ENCODE results near the gene ANKEF1. TPM values are rescaled to one million over a fixed set of nuclear protein-coding genes. Genes with fewer than 3 reads are reported as not detected.
"Not testable (repeated sequence)": the region's sequence is repeated elsewhere in the genome, so short reads cannot be mapped to it uniquely, and the experiment has no call there.

The ANKEF1 gene
- 1 to 10 TPM in 8 of 12 donors, under 1 TPM in 2, not detected in 2; 0.98 to 3.2 (median 1.3) TPM for polyA plus RNA-seq (ENCODE audit: insufficient read length in 12 of 12)
- long read RNA-seq, donor 1: 0 reads
- long read RNA-seq, donor 2: 0 reads
- long read RNA-seq, donor 3: 0 reads
- long read RNA-seq, donor 4: 0 reads
- long read RNA-seq, donor 5: 0 reads
- long read RNA-seq, donor 6: 0 reads
- long read RNA-seq, donor 7: 0 reads
- long read RNA-seq, donor 8: 0 reads
- long read RNA-seq, donor 9: 0 reads
- long read RNA-seq, donor 10: 0 reads
- long read RNA-seq, donor 11: 0 reads

DNA sequence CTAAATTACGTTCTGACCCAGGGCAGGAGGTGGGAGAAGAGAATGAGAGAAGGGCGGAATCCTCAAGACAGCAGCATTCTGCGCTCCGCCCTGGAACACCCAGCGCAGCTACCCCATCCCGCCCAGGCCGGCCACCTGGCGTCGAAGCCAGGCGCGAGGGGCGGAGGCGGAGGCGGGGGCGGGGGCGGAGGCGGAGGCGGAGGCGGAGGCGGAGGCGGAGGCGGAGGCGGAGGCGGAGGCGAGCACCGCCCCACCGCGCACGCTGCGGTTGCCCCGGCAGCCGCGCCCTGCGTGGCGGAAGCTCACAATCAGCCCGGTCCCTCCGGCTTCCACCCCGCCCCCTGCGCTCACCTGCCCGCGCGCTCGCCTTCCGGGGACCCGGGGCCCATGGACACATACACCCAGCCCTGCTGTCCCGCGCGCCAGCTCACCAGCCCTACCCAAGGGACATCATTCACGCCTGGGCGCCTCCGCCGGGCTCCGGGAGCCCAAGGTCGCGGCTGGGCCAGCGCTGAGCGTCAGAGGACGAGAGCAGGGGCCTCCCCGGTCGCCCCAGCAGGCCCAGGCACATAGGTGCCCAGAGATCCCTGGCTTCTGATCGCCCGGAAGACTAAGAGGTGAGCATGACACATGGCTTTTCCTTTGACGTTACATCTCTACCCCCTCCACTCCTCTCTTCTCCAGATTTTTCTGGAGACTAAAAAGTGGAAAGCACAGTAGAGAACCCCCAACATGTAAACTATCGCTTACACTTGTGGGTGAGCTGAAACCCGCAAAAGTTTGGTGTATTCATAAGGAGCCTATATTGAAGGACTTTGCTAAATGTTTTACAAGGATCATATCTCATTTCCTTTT lies at the start of gene ANKEF1:
Gene ANKEF1 (plus strand): TSS at position 271 of the 855 bp plus-strand sequence. CDS start 3,315 bp downstream, outside the sequence.
- peak; percentile 31 for DNase-seq

- no peak for DNase-seq
These were observed 49.5 kb upstream of the ANKEF1 start for GRCh38 chr20:9985281-9985680.

- DNase-seq: no peak
These were observed 49.0 kb upstream of the ANKEF1 start for GRCh38 chr20:9985773-9986172.

DNA sequence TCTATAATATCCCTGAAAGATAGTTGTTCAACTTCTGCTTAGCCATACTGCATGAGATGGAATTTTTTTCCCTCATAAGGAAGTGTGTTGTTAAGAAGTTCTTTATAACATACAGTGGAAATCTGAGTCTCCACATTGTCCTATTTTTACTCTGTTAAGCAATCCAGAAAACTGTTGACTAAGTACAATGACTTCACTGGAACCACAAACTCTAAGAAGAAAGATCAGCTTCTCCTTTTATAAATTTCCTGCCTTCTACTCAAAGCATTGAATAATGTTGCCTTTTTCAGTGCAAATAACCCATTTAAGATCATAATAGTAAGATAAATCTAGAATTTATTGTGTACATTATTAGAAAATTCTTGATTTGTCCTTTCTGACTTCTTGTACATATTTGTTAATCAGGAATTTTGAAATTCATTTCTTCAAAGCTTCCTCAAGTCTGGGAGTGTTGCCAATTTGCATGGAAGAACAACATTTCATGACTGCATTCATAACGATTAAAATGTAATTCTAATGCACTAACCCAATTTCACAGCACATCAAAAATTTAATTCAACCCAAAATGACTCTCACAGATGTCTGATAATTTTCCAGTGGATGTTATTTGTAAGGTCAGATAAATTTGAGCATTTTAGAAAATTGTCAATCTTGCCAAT lies 45.6 kb upstream of the ANKEF1 start:
- DNase-seq: peak; percentile 32

DNA sequence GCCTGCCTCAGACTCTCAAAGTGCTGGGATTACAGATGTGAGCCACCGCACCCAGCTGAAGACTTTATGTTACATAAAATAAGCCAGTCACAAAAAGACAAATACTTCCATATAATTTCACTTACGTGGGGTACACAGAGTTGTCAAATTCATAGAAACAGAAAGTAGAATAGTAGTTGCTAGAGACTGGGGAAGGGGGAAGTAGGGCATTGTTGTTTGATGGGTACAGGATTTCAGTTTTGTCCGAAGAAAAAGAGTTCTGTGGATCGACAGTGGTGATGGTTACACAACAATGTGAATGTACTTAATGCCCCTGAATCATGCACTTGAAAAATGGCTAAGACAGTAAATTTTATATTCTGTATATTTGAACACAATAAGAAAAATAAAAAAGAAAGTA lies 41.6 kb upstream of the ANKEF1 start:
- no peak for DNase-seq

GRCh38 chr20:9994676-9995075 lies 40.1 kb upstream of the ANKEF1 start:
- no peak for DNase-seq

- no peak for DNase-seq
These were observed 39.1 kb upstream of the ANKEF1 start for GRCh38 chr20:9995510-9996272.

- no peak for DNase-seq
These were observed 37.8 kb upstream of the ANKEF1 start for GRCh38 chr20:9996944-9997343.

GRCh38 chr20:9999645-10000044 lies 35.1 kb upstream of the ANKEF1 start:
- DNase-seq: no peak

DNA sequence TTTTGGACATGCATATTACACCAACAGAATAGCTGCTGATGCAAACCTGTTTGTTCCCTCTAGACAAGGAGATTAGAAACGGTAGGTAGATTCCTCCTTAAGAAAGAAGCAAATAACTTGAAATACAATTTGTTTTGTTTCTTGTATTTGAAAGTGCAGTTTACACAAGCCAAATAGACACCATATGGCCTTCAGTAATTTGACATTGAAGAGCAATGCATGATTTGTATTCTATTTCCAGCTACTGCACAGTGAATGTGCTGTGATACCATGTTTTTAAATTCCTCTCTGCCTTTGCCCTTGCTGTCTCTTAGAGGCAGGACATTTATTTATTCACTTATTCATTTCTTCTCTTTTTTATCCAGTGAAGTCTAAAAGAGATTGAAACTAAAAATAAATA lies 31.9 kb upstream of the ANKEF1 start:
- no peak for DNase-seq

- DNase-seq: no peak
These were observed 29.9 kb upstream of the ANKEF1 start for GRCh38 chr20:10004900-10005299.

GRCh38 chr20:10005885-10006284 lies 28.9 kb upstream of the ANKEF1 start:
- DNase-seq: no peak

DNA sequence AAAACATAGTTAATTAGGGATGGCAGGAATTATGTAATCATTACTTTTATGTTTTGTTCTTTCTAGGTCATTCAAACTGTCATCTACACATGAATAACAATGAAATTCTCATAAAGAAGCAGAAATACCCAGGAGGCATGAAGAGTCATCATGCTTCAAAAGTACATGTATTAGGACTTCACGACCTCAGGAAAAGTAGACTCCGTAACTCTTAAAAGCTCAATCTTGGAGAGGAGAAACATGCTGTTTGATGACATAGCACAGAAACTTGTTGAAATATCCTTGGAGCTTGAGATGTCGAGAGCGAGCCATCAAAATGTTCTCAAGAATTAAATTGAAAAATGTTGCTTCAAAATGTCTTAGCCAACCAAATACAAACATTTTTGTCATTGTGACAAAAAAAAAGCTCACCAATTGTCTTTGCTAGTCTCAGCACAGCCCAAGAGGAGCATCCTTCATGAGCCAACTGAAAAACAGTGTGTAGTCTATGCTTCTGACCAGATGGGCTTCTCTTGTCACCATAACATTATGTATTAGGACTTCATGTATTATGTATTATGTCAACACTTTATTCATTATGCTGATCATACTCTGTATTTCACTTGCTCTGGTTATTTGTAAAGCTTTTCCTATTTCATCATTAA lies 28.2 kb upstream of the ANKEF1 start:
- no peak for DNase-seq

- DNase-seq: no peak
These were observed 27.6 kb upstream of the ANKEF1 start for GRCh38 chr20:10007158-10007557.

DNA sequence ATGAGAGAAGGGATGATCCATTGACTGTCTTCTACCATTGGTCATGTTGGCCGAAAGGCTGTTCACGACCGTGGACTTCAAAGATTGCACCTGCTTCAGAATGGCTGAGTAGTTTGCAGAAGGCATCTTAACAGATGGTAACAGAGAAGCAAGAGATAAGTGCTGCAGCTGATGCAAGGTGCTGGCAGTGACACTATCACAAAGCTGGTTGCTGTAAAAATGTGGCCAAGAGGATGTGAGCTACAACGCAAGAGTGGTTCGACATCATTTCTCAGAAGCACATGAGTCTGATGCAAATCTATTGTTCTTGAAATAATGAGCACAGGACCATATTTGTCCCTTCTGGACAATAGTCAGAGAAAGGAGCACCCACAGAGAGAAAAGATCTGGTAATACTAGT lies 27.0 kb upstream of the ANKEF1 start:
- DNase-seq: no peak

DNA sequence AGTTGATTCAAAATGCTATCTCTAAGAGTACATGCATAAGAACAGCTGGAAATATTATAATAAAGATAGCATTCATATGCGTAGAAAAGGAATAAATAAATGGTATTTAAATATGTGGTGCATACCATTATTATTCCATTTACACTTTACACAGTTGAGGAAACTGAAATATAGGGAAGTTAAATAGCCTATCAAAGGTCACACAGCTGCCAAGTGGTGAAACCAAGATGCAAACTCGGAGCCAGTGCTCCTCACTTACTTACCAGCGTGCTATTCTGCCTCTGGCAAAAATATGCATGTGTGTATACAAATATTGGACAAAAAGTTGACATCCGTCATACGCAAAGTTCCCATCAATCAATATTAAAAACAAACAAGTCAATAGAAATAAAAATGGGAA lies 22.3 kb upstream of the ANKEF1 start:
- DNase-seq: no peak

DNA sequence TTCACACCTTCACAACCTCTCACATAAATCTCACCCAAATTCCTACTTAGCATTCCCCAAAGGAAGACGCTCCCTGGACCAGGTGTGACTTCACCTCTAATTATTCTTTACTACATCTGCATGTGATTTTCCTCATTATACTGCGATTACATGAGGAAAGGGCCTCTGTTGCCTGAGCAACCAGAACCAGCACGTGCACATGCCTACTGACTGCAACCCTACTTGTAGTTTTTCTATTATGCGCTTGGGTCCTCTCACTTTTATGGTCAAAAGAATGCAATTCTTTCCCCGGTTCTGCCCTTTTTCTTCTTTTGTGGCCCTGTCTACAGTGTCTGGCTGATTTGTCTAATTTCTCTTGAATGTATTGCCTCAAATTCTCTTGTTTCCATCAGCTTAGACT lies 20.4 kb upstream of the ANKEF1 start:
- DNase-seq: no peak

GRCh38 chr20:10020937-10021336 lies 13.8 kb upstream of the ANKEF1 start:
- no peak for DNase-seq

DNA sequence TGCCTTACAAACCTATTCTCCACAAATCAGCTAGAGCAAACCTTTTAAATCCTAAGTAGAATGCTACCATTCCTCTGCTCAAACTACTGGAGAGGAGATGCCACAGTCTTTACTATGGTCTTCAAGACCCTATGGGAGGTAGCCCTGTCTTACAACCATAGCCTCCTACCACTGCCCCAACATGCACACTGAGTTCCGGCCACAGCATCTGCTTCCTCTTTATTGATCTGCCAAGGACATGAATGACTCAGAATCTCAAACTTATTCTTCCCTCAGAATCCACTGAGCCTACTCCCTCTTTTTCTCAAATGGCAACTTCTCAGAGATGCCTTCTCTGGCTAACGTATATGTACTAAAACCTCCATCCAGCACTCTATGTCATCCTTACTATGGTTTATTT lies 12.2 kb upstream of the ANKEF1 start:
- no peak for DNase-seq

DNA sequence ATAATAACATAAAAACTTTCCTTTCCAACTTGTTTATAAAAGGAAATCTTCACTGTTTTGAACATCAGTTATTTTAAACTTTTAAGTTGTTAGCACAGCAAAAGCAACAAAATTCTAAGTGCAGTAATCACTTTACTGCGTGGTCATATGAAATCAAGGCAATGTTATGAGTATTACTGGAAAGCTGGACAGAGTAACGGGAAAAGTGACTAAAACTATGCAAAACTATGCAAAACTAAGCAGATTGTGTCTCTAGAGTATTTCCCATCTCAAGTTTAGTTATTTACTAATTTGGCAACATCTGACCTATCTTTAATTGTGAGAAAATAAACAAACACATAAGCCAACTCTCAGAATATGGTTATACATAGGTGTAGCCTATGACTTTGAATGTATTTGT lies 10.9 kb upstream of the ANKEF1 start:
- DNase-seq: peak; percentile 30

GRCh38 chr20:10031451-10032215 lies 3.2 kb upstream of the ANKEF1 start:
- not testable (repeated sequence) for DNase-seq

Data from muscle of arm (tissue), 14 donors.